Measurements from ENCODE around the gene CCL5. TPM values are rescaled to one million over a fixed set of nuclear protein-coding genes. Genes with fewer than 3 reads are reported as not detected.

Gene CCL5
- total RNA-seq, 2 donors from 2014 or later: 0.66 to 4.9 TPM

DNA sequence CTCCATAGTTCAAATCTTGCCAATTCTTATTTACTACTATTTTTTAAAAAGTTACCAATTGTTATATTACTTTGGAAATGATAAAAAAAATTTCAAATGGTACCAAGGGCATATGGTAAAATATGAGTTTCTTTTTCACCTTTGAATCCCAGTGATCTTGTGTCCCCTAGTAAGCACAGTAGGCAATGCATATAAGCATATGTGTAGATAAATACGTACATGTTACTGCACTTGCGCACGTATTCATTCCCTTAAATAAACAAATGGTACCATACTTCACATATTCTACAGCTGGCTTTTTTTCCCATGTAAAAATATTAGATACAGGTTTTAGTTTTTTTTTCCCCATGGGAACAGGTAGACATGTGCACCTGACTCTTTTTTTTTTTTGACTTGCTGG, 39.1 kb downstream of the CCL5 start:
- Histone ChIP-seq H3K9me3 (no peaks in the 10 kb centered on the region), H3K36me3 (replicated peaks in 1 of 2; ENCODE audit: insufficient read depth in 1 of 2, low read depth in 2 of 2) (peaks cover 16 to 59% of the 10 kb centered on the region in 2 donors), H3K27ac (no peak overlapping the region), H3K27me3 (no peaks in the 10 kb centered on the region), H3K4me3 (no peak overlapping the region), H3K4me1 (no peaks in the 10 kb centered on the region)
- intact Hi-C loops (cut with DNase I): no loop called here
- no peak for ATAC-seq
- 56 to 61% methylated on average over 3 of the region's 3 CpGs for WGBS, 2 donors
- TF ChIP-seq, protein P1, sequence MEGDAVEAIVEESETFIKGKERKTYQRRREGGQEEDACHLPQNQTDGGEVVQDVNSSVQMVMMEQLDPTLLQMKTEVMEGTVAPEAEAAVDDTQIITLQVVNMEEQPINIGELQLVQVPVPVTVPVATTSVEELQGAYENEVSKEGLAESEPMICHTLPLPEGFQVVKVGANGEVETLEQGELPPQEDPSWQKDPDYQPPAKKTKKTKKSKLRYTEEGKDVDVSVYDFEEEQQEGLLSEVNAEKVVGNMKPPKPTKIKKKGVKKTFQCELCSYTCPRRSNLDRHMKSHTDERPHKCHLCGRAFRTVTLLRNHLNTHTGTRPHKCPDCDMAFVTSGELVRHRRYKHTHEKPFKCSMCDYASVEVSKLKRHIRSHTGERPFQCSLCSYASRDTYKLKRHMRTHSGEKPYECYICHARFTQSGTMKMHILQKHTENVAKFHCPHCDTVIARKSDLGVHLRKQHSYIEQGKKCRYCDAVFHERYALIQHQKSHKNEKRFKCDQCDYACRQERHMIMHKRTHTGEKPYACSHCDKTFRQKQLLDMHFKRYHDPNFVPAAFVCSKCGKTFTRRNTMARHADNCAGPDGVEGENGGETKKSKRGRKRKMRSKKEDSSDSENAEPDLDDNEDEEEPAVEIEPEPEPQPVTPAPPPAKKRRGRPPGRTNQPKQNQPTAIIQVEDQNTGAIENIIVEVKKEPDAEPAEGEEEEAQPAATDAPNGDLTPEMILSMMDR (IDR thresholded peaks at IDR 0.05): no peak
- no peak for TF ChIP-seq POLR2A (IDR thresholded peaks at IDR 0.05)
- no peak for DNase-seq

DNA sequence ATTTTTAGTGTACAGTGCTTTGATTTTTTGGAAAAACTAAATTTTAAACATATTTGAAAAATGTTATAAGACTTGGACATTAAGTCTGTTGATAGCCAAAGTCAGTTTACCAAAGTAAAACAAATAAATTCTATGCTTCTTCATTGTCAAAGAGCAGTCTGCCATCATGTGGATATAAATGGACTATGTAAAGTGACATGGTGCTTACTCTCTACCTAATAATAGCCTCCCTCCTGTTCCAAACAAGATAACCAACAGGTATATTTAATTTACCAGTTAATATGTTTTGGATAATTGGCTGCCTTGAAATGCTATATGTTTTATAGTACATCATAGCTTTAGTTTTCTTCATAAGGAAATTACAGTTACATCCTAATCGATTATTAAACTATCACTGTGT, 55.0 kb downstream of the CCL5 start:
- no peak for ATAC-seq
- Histone ChIP-seq H3K36me3 (replicated peaks in 1 of 2; ENCODE audit: insufficient read depth in 1 of 2, low read depth in 2 of 2) (peaks cover 13 to 17% of the 10 kb centered on the region in 2 donors), H3K4me1 (no peaks in the 10 kb centered on the region), H3K9me3 (no peaks in the 10 kb centered on the region), H3K4me3 (no peak overlapping the region), H3K27ac (no peak overlapping the region), H3K27me3 (no peaks in the 10 kb centered on the region)
- intact Hi-C loops (cut with DNase I): no loop called here
- WGBS, 2 donors: 92 to 95% methylated on average over 1 of the region's 1 CpG
- TF ChIP-seq, protein P1 (IDR thresholded peaks at IDR 0.05): no peak
- no peak for TF ChIP-seq POLR2A (IDR thresholded peaks at IDR 0.05)
- DNase-seq: no peak

Small RNAs within 50 kb of the gene (small RNA-seq; reads per million reads assigned to genes)
- 41.1 reads per million, percentile 95 among the genes with 10 or more reads in this experiment for gene RF00100

Other genes with a start within 250 kb of the CCL5 start
- gene RASL10B, start 148.7 kb downstream of the CCL5 start, total RNA-seq: 10 to 100 TPM in 1 of 2 donors, 1 to 10 TPM in 1; 8.8 to 17.8 TPM
- not detected for gene GAS2L2, start 127.1 kb downstream of the CCL5 start, total RNA-seq
- not detected for gene C17orf50, start 119.5 kb downstream of the CCL5 start, total RNA-seq
- 10 to 100 TPM in 1 of 2 donors, 1 to 10 TPM in 1; 8.3 to 15.2 TPM for gene MMP28, start 84.7 kb downstream of the CCL5 start, total RNA-seq
- 10 to 100 TPM; 47.7 to 51.1 TPM for gene TAF15, start 70.9 kb downstream of the CCL5 start, total RNA-seq
- gene HEATR9, start 11.5 kb downstream of the CCL5 start, total RNA-seq: not detected
- gene RDM1, start 50.4 kb upstream of the CCL5 start, total RNA-seq: not detected
- not detected for gene LYZL6, start 63.4 kb upstream of the CCL5 start, total RNA-seq
- gene CCL16, start 101.1 kb upstream of the CCL5 start, total RNA-seq: under 1 TPM in 1 of 2 donors, not detected in 1; 0.78 TPM
- gene CCL14, start 106.4 kb upstream of the CCL5 start, total RNA-seq: 1 to 10 TPM; 6.0 to 9.9 TPM
- gene CCL15, start 121.2 kb upstream of the CCL5 start, total RNA-seq: 1 to 10 TPM in 1 of 2 donors, not detected in 1; 1.0 TPM
- gene CCL23, start 137.6 kb upstream of the CCL5 start, total RNA-seq: 1 to 10 TPM in 1 of 2 donors, not detected in 1; 2.6 TPM
- gene CCL18, start 183.9 kb upstream of the CCL5 start, total RNA-seq: not detected
- gene CCL3, start 209.8 kb upstream of the CCL5 start, total RNA-seq: not detected
- not detected for gene CCL4, start 223.5 kb upstream of the CCL5 start, total RNA-seq